Panc1 (cell line): ENCODE results near the gene DAB2IP. TPM values are rescaled to one million over a fixed set of nuclear protein-coding genes. Genes with fewer than 3 reads are reported as not detected.

Experiments
- ATAC-seq: fragments of 200-7000 bp; cut with Tn5 transposase; 2 replicates; pipeline ENCODE4 v1.9.1; 2020; ENCODE audit warnings: mild to moderate bottlenecking, moderate library complexity
- BruUV-seq: library from RNA; stranded (reverse); fragments of 400-500 nt; replicated peaks from 2 replicates; lab custom pipeline; 2021; lab: Mats Ljungman, UMichigan
- CTCF ChIA-PET: fragments of 300-600 bp; sonication (Branson Sonifier 250); formaldehyde crosslinking; loops from one replicate; lab custom pipeline; 2022; ENCODE audit warnings: antibody characterized with exemption; lab: Charles Lee
- POLR2A ChIA-PET: fragments of 300-600 bp; sonication (Branson Sonifier 250); formaldehyde crosslinking; loops from one replicate; lab custom pipeline; 2022; ENCODE audit warnings: antibody characterized with exemption; lab: Charles Lee
- DNase-seq: peaks from one replicate; pipeline ENCODE4 v3.0.0-alpha.2; 2010; ENCODE audit warnings: low read depth, low spot score
- H3K27ac ChIP-seq: 2 replicates; pipeline ENCODE4 v1.5.1; 2011; ENCODE audit warnings: mild to moderate bottlenecking, low read length, inconsistent platforms
- H3K27me3 ChIP-seq: fragments of 200-500 bp; sonication (Bioruptor generic); 2 replicates; pipeline ENCODE4 v1.6.0; 2014; ENCODE audit warnings: low read length, inconsistent platforms; ENCODE audit not compliant: control insufficient read depth, insufficient read depth
- H3K36me3 ChIP-seq: fragments of 200-500 bp; sonication (Bioruptor generic); 2 replicates; pipeline ENCODE4 v1.5.1; 2014; ENCODE audit warnings: inconsistent platforms, mild to moderate bottlenecking, low read length, moderate library complexity; ENCODE audit not compliant: control insufficient read depth, insufficient read depth
- H3K4me1 ChIP-seq: 2 replicates; pipeline ENCODE4 v1.5.1; 2011; ENCODE audit warnings: inconsistent platforms, mild to moderate bottlenecking, low read length, moderate library complexity; ENCODE audit not compliant: control insufficient read depth, insufficient read depth
- H3K4me3 ChIP-seq, 2 experiments: 2 replicates each; pipeline ENCODE4 v1.5.1; 2011 to 2012; ENCODE audit warnings: low read depth in 2 of 2, low read length in 2 of 2, mild to moderate bottlenecking in 2 of 2, inconsistent platforms in 1 of 2, moderate library complexity in 1 of 2
- H3K9me3 ChIP-seq: fragments of 200-500 bp; sonication (Bioruptor generic); 2 replicates; pipeline ENCODE4 v1.5.1; 2014; ENCODE audit warnings: low read depth, mild to moderate bottlenecking, inconsistent platforms, low read length, moderate library complexity; ENCODE audit not compliant: control insufficient read depth, insufficient read depth
- CTCF ChIP-seq: fragments of 450-650 bp; IDR thresholded peaks from 2 replicates; pipeline ENCODE4 v1.5.1; 2017; ENCODE audit warnings: mild to moderate bottlenecking
- POLR2AphosphoS5 ChIP-seq: IDR thresholded peaks from 2 replicates; pipeline ENCODE4 v1.6.1; 2012; ENCODE audit warnings: mild to moderate bottlenecking, low read depth, low read length, moderate library complexity
- REST ChIP-seq, 2 experiments: IDR thresholded peaks; 2 replicates each; pipeline ENCODE4 v1.6.1; 2011 to 2012; ENCODE audit warnings: low read depth in 2 of 2, control low read depth in 1 of 2, low read length in 1 of 2, mild to moderate bottlenecking in 1 of 2, moderate library complexity in 1 of 2; ENCODE audit not compliant: insufficient read depth in 1 of 2
- SIN3A ChIP-seq: IDR thresholded peaks from 2 replicates; pipeline ENCODE4 v1.6.1; 2012; ENCODE audit warnings: low read depth, mild to moderate bottlenecking, low read length, moderate library complexity, borderline replicate concordance; ENCODE audit not compliant: insufficient read depth
- TCF7L2 ChIP-seq: IDR thresholded peaks from 2 replicates; pipeline ENCODE4 v1.6.1; 2011; ENCODE audit warnings: mild to moderate bottlenecking, low read depth, low read length, inconsistent platforms
- in situ Hi-C: cut with HindIII; loops from 2 replicates; pipeline ENCODE4 v1.10.0; 2016; ENCODE audit warnings: low sequenced_read_pairs, low pct_unique_long_range_greater_than_20kb
- intact Hi-C: fragments of 100-400 bp; cut with micrococcal nuclease; formaldehyde crosslinking; loops from one replicate; pipeline ENCODE4 v1.10.0; 2022; ENCODE audit not compliant: unreplicated experiment
- total RNA-seq: library from RNA; stranded (reverse); gene quantifications from one replicate; pipeline ENCODE4 v1.2.1, GENCODE V29; 2021; ENCODE audit not compliant: unreplicated experiment

The DAB2IP gene
- total RNA-seq, 1 experiment from 2014 or later: 18.4 TPM

GRCh38 chr9:121609822-121610637 lies 41.4 kb upstream of the DAB2IP start:
- no peak overlapping the region for H3K4me3 ChIP-seq
- TF ChIP-seq SIN3A (no peak), CTCF (no peak), REST (IDR thresholded peaks at IDR 0.05; ENCODE audit: insufficient read depth in 1 of 2, low read depth in 2 of 2, low read length in 1 of 2) (no peak), POLR2AphosphoS5 (no peak), TCF7L2 (no peak)
- H3K27ac ChIP-seq: no peak overlapping the region
- DNase-seq (no peak), ATAC-seq (peak; percentile 66; the same call in 1 of the 2 replicates)
- CTCF ChIA-PET: interaction anchor here (1.0 kb wide), 1 partner anchor 11 kb away, joined by 3 read pairs; no protein-coding TSS in a partner anchor
- BruUV-seq: no TSS peak
- H3K4me1 ChIP-seq: peaks cover 6% of the 10 kb centered on the region; the same call in 1 of the 2 replicates
- POLR2A ChIA-PET: no interaction called here
- no peaks in the 10 kb centered on the region for H3K9me3 ChIP-seq
- no peaks in the 10 kb centered on the region for H3K36me3 ChIP-seq
- in situ Hi-C loops (no loop called here), intact Hi-C loops (no loop called here)
- no peaks in the 10 kb centered on the region for H3K27me3 ChIP-seq

GRCh38 chr9:121610638-121610953 lies 40.8 kb upstream of the DAB2IP start:
- ChIA-PET CTCF (no interaction called here), POLR2A (no interaction called here)
- intact Hi-C loops: no loop called here
- ATAC-seq (no peak), DNase-seq (no peak)
- Histone ChIP-seq H3K4me3 (no peak overlapping the region), H3K27ac (no peak overlapping the region), H3K9me3 (no peaks in the 10 kb centered on the region), H3K36me3 (no peaks in the 10 kb centered on the region), H3K27me3 (no peaks in the 10 kb centered on the region), H3K4me1 (peaks cover 6% of the 10 kb centered on the region; the same call in 1 of the 2 replicates)
- in situ Hi-C loops: no loop called here
- no TSS peak for BruUV-seq
- TF ChIP-seq CTCF (no peak), REST (IDR thresholded peaks at IDR 0.05; ENCODE audit: insufficient read depth in 1 of 2, low read depth in 2 of 2, low read length in 1 of 2) (no peak), POLR2AphosphoS5 (no peak)
